Endodermal cell (in vitro differentiated cells): ENCODE data around the gene DENND11. TPM values are rescaled to one million over a fixed set of nuclear protein-coding genes. Genes with fewer than 3 reads are reported as not detected.

Experiments
- DNase-seq: peaks from one replicate; pipeline ENCODE4 v3.0.0-alpha.2; 2017
- H3K27ac ChIP-seq: 2 replicates; pipeline ENCODE4 v1.5.1; 2013; ENCODE audit warnings: mild to moderate bottlenecking, low read depth, low read length, moderate library complexity
- H3K27me3 ChIP-seq: 2 replicates; pipeline ENCODE4 v1.6.1; 2013; ENCODE audit warnings: mild to moderate bottlenecking, low read length, moderate library complexity; ENCODE audit not compliant: insufficient read depth, control insufficient read depth, poor library complexity, severe bottlenecking
- H3K36me3 ChIP-seq: 2 replicates; pipeline ENCODE4 v1.7.0; 2013; ENCODE audit warnings: mild to moderate bottlenecking, low read length, moderate library complexity; ENCODE audit not compliant: control insufficient read depth, insufficient read depth
- H3K4me1 ChIP-seq: one replicate; pipeline ENCODE4 v1.7.0; 2013; ENCODE audit warnings: low read length; ENCODE audit not compliant: control insufficient read depth, insufficient read depth
- H3K4me3 ChIP-seq: 2 replicates; pipeline ENCODE4 v1.5.1; 2013; ENCODE audit warnings: mild to moderate bottlenecking, low read length, moderate library complexity
- H3K9ac ChIP-seq: 2 replicates; pipeline ENCODE4 v1.6.1; 2013; ENCODE audit warnings: mild to moderate bottlenecking, low read length, moderate library complexity; ENCODE audit not compliant: poor library complexity, severe bottlenecking; ENCODE audit errors: extremely low read depth
- H3K9me3 ChIP-seq: 2 replicates; pipeline ENCODE4 v1.6.1; 2013; ENCODE audit warnings: mild to moderate bottlenecking, low read length, moderate library complexity; ENCODE audit not compliant: control insufficient read depth
- H3K27ac Mint-ChIP-seq: 2 replicates; pipeline ENCODE4 v1.8.0; 2020; ENCODE audit warnings: mixed read lengths
- H3K27me3 Mint-ChIP-seq: 2 replicates; pipeline ENCODE4 v1.8.0; 2021; ENCODE audit warnings: mild to moderate bottlenecking, mixed read lengths; ENCODE audit not compliant: insufficient read depth
- H3K36me3 Mint-ChIP-seq: 2 replicates; pipeline ENCODE4 v1.8.0; 2020; ENCODE audit warnings: low read depth, mixed read lengths
- H3K4me1 Mint-ChIP-seq: 2 replicates; pipeline ENCODE4 v1.8.0; 2020; ENCODE audit warnings: mixed read lengths
- H3K4me3 Mint-ChIP-seq: 2 replicates; pipeline ENCODE4 v1.8.0; 2020; ENCODE audit warnings: mild to moderate bottlenecking, moderate library complexity, mixed read lengths
- H3K9me3 Mint-ChIP-seq: 2 replicates; pipeline ENCODE4 v1.8.0; 2020; ENCODE audit warnings: mild to moderate bottlenecking, mixed read lengths
- WGBS, 2 experiments: methylation state at CpG; one replicate each; pipeline versions ENCODE4 v1.1.5 to v1.1.7; 2013; ENCODE audit warnings: missing lambda C conversion rate in 2 of 2, mixed read lengths in 1 of 2; ENCODE audit not compliant: insufficient coverage in 1 of 2, insufficient read length in 1 of 2; 5-methylcytosine and 5-hydroxymethylcytosine counted together
- total RNA-seq, 2 donors: library from RNA; stranded (reverse); fragmentation: NEBNext Ultra II Directional in 1 of 2; extraction: Animal tissue kit (Norgen Biotek cat#: 25700) in 1 of 2; gene quantifications; 2 replicates in 1 of 2; 3 replicates in 1 of 2; pipeline ENCODE4 v1.2.1, GENCODE V29; 2021
- TF ChIP-seq, protein P1 (sequence below): fragments of 200-600 bp; sonication (generic); conservative IDR thresholded peaks from 2 replicates; pipeline ENCODE4 v1.5.0; 2021; ENCODE audit warnings: antibody characterized with exemption, mild to moderate bottlenecking

Gene DENND11
- total RNA-seq, 2 donors from 2014 or later, result 24.5 to 25.4 TPM

DNA sequence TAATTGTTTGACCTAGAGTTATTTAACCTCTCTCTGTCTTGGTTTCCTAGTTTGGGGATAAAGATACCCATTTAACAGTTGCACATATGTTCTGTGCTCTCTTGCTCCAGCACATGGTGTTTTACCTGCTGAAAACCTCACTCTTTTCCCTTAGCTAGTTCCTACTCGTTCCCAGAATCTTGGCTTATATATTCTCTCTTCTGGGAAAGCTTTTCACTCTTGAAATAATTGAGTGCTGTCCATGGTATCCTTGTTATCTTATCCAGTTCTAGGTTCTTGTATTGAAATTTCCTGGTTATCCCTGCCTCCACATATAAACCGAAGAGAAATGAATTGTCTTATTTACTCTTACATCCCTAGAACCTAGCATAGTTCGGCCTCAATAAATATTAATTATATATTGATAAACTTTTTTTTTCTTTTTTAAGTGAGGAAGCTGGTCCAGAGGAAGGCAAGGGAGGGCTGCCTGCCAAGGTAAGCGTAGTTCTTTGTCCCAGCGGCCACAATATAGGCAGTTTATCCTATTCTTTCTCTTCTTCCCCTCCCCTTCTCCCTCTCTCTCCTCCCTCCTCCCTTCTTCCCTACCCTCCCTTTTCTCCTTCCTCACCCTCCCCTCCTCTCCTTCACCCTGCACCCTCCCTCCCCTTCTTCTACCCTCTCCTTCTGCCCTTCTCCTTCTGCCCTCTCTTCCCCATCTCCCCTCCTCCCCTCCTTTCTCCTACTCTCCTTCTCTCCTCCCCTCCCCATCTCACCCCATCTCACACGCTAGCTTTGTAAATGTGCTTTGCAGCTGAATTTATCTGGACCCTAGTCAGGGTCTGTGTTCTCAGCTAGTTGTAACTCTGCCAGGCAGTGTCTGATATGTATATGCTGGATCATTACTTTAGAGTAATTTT, 14.1 kb upstream of the DENND11 start:
- no peaks in the 10 kb centered on the region for H3K9me3 Mint-ChIP-seq
- no peaks in the 10 kb centered on the region for H3K36me3 Mint-ChIP-seq
- H3K27ac Mint-ChIP-seq, result no peak overlapping the region
- H3K4me1 ChIP-seq, result peaks cover 4% of the 10 kb centered on the region
- no peaks in the 10 kb centered on the region for H3K27me3 Mint-ChIP-seq
- no peaks in the 10 kb centered on the region for H3K27me3 ChIP-seq
- no peaks in the 10 kb centered on the region for H3K9me3 ChIP-seq
- H3K36me3 ChIP-seq, result no peaks in the 10 kb centered on the region
- no peak for DNase-seq
- H3K27ac ChIP-seq, result no peak overlapping the region
- H3K4me3 ChIP-seq, result no peak overlapping the region
- 73 to 83% methylated on average over 1 to 5 of the region's 6 CpGs for WGBS, 2 experiments
- H3K4me1 Mint-ChIP-seq, result peaks cover 6% of the 10 kb centered on the region
- TF ChIP-seq, protein P1, sequence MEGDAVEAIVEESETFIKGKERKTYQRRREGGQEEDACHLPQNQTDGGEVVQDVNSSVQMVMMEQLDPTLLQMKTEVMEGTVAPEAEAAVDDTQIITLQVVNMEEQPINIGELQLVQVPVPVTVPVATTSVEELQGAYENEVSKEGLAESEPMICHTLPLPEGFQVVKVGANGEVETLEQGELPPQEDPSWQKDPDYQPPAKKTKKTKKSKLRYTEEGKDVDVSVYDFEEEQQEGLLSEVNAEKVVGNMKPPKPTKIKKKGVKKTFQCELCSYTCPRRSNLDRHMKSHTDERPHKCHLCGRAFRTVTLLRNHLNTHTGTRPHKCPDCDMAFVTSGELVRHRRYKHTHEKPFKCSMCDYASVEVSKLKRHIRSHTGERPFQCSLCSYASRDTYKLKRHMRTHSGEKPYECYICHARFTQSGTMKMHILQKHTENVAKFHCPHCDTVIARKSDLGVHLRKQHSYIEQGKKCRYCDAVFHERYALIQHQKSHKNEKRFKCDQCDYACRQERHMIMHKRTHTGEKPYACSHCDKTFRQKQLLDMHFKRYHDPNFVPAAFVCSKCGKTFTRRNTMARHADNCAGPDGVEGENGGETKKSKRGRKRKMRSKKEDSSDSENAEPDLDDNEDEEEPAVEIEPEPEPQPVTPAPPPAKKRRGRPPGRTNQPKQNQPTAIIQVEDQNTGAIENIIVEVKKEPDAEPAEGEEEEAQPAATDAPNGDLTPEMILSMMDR, result no peak
- H3K4me3 Mint-ChIP-seq, result no peak overlapping the region
- no peak overlapping the region for H3K9ac ChIP-seq

DNA sequence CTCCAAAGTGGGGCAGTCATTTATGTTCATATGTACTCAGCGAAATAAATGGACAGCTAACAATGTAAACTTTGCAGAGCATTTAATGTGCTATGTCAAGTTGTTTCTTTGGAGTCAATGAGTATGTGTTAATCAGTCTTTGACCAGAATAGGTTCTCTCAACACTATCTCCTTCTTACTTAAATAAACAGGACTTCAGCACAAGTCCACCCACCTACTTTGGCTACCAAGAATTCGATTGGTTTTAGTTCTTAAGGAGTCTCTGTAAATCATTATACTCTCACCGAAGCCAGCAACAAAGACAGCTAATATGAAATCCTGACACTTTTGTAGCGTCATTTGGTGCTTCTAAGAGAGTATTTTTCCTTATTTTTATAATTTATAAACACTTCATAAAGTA, 13.1 kb upstream of the DENND11 start:
- Histone ChIP-seq H3K9ac (no peak overlapping the region), H3K36me3 (no peaks in the 10 kb centered on the region), H3K4me1 (peaks cover 4% of the 10 kb centered on the region), H3K27ac (no peak overlapping the region), H3K4me3 (no peak overlapping the region), H3K27me3 (no peaks in the 10 kb centered on the region), H3K9me3 (no peaks in the 10 kb centered on the region)
- no peaks in the 10 kb centered on the region for H3K9me3 Mint-ChIP-seq
- no peak for DNase-seq
- TF ChIP-seq, protein P1, result no peak
- H3K36me3 Mint-ChIP-seq, result no peaks in the 10 kb centered on the region
- peaks cover 8% of the 10 kb centered on the region for H3K4me1 Mint-ChIP-seq
- no peaks in the 10 kb centered on the region for H3K27me3 Mint-ChIP-seq
- 61 to 100% methylated on average over 1 to 3 of the region's 4 CpGs for WGBS, 2 experiments
- H3K4me3 Mint-ChIP-seq, result no peak overlapping the region
- H3K27ac Mint-ChIP-seq, result no peak overlapping the region

DNA sequence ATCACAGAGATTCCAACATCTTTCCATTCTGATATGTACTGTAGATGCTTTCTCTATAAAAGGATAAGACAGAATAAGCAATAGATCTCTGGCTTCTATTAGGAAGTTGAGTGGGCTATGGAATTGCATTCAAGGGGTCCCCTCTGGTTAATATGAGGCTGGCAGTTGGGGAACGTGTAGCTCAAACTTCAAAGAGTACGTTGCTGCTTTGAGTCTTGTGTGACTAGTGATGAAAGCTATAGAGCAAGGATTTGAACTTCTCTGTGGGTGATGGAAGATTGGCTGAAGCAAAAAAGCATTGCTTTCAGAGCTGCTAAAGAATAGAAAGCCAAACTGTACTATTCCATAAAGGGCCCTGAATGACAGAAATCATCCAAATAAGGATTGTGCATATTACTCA, 12.6 kb upstream of the DENND11 start:
- Histone ChIP-seq H3K27ac (no peak overlapping the region), H3K9ac (no peak overlapping the region), H3K4me3 (no peak overlapping the region), H3K9me3 (no peaks in the 10 kb centered on the region), H3K36me3 (no peaks in the 10 kb centered on the region), H3K4me1 (peaks cover 4% of the 10 kb centered on the region), H3K27me3 (no peaks in the 10 kb centered on the region)
- Mint-ChIP-seq H3K27ac (no peak overlapping the region), H3K27me3 (no peaks in the 10 kb centered on the region), H3K9me3 (no peaks in the 10 kb centered on the region), H3K4me1 (peaks cover 10% of the 10 kb centered on the region), H3K4me3 (no peak overlapping the region), H3K36me3 (no peaks in the 10 kb centered on the region)
- no peak for DNase-seq
- 65 to 88% methylated on average over 2 of the region's 2 CpGs for WGBS, 2 experiments
- TF ChIP-seq, protein P1, result no peak
